GM12865 (cell line): ENCODE measurements around the gene ELOVL2.

Source experiments
- DNase-seq: peaks from one replicate; pipeline ENCODE4 v3.0.0; 2010; ENCODE audit warnings: low read depth
- H3K4me3 ChIP-seq: 2 replicates; pipeline ENCODE4 v1.5.1; 2011; ENCODE audit warnings: mild to moderate bottlenecking, low read depth, low read length, control low read depth
- CTCF ChIP-seq: IDR thresholded peaks from 2 replicates; pipeline ENCODE4 v1.5.1; 2011; ENCODE audit warnings: low read length, control low read depth, low read depth, inconsistent platforms; ENCODE audit not compliant: insufficient read depth; ENCODE audit errors: missing control alignments

The ELOVL2 gene

GRCh38 chr6:10976571-10976970, 67.5 kb downstream of the ELOVL2 start:
- TF ChIP-seq CTCF: no peak
- DNase-seq: no peak
- H3K4me3 ChIP-seq: no peak overlapping the region

DNA sequence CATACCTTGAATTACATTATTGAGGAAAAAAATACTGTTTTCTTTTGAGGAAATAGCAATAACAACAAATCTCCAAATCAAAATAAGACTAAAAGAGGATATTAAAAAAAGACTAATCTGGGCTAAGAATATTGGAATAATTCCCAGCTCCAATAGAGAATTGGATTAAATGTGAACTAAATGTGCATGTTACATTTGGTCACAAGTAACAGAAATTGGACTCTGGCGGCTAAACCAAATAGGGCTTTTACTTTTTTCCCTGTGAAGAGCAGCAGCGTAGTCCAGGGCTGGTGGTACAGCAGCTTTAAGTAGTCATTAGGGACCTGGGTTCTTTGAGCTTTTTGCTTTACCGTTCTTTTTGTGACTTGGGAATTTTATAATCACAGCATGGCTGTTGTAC, 71.9 kb downstream of the ELOVL2 start:
- DNase-seq: no peak
- H3K4me3 ChIP-seq: no peak overlapping the region
- no peak for TF ChIP-seq CTCF

DNA sequence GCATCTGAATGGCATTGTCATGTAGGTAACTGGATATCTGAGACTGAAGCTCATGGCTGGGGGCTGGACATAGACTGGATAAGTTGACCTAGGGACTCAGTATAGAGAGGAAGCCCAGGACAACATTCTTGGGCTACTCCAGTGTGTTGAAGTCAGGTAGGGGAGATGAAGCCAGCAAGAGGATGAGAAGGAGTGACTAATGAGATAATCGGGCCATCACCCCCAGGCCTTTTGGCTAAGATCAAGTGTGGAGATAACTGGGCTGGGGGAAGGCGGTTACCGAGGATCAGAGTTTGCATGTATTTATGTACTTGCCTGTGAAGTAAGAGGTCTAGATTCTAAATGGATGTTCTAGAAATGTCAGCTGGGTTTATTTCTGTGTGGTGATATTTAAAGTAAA, 73.4 kb downstream of the ELOVL2 start:
- H3K4me3 ChIP-seq: no peak overlapping the region
- no peak for TF ChIP-seq CTCF
- no peak for DNase-seq

DNA sequence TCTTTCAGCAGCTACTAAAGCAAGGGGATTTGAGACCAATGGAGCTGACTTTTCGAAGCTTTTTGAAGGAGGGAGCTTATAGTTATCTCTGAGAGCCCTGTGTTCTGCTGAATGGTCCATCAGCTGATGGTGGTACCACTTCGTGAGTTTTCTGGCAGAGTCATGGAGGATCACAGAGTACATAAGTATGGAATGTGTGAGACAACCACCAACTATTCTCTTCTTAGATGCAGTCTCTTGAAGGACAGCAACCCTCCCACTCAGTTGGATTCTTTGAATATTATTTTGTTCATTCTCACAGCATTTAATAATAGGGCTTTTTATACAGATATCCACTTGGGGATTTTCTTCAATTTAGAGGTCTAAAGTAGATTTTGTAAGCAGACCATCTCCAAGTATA, 75.3 kb downstream of the ELOVL2 start:
- DNase-seq: no peak
- no peak for TF ChIP-seq CTCF
- no peak overlapping the region for H3K4me3 ChIP-seq

- no peak overlapping the region for H3K4me3 ChIP-seq
- TF ChIP-seq CTCF: no peak
- DNase-seq: peak; percentile 75
Observed at GRCh38 chr6:10964684-10965083, 79.4 kb downstream of the ELOVL2 start.

GRCh38 chr6:10963113-10963512, 81.0 kb downstream of the ELOVL2 start:
- no peak overlapping the region for H3K4me3 ChIP-seq
- TF ChIP-seq CTCF: no peak
- DNase-seq: no peak

DNA sequence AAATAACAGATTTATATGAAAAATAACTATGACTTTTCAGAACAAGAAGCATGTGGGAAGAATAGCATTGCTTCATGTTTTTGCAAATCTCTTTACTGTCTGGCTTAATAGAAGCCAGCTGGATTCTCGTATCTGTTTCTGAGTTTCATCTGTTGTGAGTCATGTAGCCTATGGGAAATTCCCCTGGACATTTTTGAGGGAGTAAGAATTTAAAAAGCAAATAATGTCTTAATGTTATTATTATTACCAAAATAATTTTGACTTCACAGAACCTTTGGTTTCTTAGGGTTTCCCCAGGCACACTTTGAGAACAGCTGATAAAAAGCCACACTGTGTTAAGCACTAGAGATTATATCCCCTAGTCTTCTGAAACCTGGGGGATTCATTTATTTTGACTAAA, 81.4 kb downstream of the ELOVL2 start:
- no peak overlapping the region for H3K4me3 ChIP-seq
- DNase-seq: peak; percentile 52
- no peak for TF ChIP-seq CTCF
